ENCODE results near the gene PPP2R5A. TPM values are rescaled to one million over a fixed set of nuclear protein-coding genes. Genes with fewer than 3 reads are reported as not detected.

The PPP2R5A gene
- total RNA-seq, 1 experiment from 2014 or later, result 45.2 TPM

- BruUV-seq (replicated peaks), result no TSS peak
- intact Hi-C loops (cut with micrococcal nuclease; ENCODE audit: unreplicated experiment), result loop anchor here (5.0 kb wide), 2 partner anchors 75 to 205 kb away; no protein-coding TSS in a partner anchor
- no peak for DNase-seq
- TF ChIP-seq, protein P1, sequence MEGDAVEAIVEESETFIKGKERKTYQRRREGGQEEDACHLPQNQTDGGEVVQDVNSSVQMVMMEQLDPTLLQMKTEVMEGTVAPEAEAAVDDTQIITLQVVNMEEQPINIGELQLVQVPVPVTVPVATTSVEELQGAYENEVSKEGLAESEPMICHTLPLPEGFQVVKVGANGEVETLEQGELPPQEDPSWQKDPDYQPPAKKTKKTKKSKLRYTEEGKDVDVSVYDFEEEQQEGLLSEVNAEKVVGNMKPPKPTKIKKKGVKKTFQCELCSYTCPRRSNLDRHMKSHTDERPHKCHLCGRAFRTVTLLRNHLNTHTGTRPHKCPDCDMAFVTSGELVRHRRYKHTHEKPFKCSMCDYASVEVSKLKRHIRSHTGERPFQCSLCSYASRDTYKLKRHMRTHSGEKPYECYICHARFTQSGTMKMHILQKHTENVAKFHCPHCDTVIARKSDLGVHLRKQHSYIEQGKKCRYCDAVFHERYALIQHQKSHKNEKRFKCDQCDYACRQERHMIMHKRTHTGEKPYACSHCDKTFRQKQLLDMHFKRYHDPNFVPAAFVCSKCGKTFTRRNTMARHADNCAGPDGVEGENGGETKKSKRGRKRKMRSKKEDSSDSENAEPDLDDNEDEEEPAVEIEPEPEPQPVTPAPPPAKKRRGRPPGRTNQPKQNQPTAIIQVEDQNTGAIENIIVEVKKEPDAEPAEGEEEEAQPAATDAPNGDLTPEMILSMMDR (IDR thresholded peaks at IDR 0.05; ENCODE audit: unreplicated experiment), result no peak
- H3K27me3 Mint-ChIP-seq (ENCODE audit: unreplicated experiment), result no peaks in the 10 kb centered on the region
- no peaks in the 10 kb centered on the region for H3K9me3 Mint-ChIP-seq (ENCODE audit: low read depth, unreplicated experiment)
- CTCF ChIA-PET, result interaction anchor here (0.6 to 2.0 kb wide), 4 partner anchors 31 to 353 kb away, joined by 3 to 27 read pairs (median 4); no protein-coding TSS in a partner anchor
- peaks cover 5% of the 10 kb centered on the region for H3K36me3 Mint-ChIP-seq (ENCODE audit: insufficient read depth, unreplicated experiment)
- H3K27ac Mint-ChIP-seq (ENCODE audit: unreplicated experiment), result peak overlapping the region; percentile 32
- peaks cover 63% of the 10 kb centered on the region for H3K4me1 Mint-ChIP-seq (ENCODE audit: low read depth, unreplicated experiment)
- no peak overlapping the region for H3K4me3 Mint-ChIP-seq (ENCODE audit: low read depth, unreplicated experiment)
Observed at GRCh38 chr1:212292250-212293105, 7.3 kb downstream of the PPP2R5A start.

DNA sequence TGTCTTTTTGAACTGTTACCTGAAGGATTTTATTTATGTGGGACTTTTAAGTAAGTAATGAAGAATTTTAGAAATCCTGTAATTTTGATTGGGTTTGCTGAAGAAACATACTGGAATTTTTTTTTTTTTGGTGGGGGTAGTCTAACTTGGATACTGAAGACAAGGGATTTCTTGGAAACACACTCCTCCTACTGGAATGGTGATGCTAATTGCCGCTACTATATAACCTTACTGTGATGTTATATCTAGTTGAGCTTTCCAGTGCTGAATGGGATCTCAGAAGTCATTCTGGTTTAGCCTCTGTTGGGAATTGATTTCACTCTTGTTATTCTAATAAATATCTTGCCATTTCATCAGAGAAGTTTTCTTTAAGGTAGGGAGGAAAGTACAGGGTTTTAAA lies 8.4 kb downstream of the PPP2R5A start:
- Mint-ChIP-seq H3K4me3 (ENCODE audit: low read depth, unreplicated experiment) (no peak overlapping the region), H3K4me1 (ENCODE audit: low read depth, unreplicated experiment) (peaks cover 63% of the 10 kb centered on the region), H3K36me3 (ENCODE audit: insufficient read depth, unreplicated experiment) (no peaks in the 10 kb centered on the region), H3K27me3 (ENCODE audit: unreplicated experiment) (no peaks in the 10 kb centered on the region), H3K27ac (ENCODE audit: unreplicated experiment) (no peak overlapping the region), H3K9me3 (ENCODE audit: low read depth, unreplicated experiment) (no peaks in the 10 kb centered on the region)
- intact Hi-C loops (cut with micrococcal nuclease; ENCODE audit: unreplicated experiment), result loop anchor here (5.0 kb wide), 2 partner anchors 74 to 206 kb away; no protein-coding TSS in a partner anchor
- CTCF ChIA-PET, result interaction anchor here (0.7 to 2.0 kb wide), 4 partner anchors 17 to 223 kb away, joined by 3 to 27 read pairs (median 3); no protein-coding TSS in a partner anchor
- DNase-seq, result no peak
- BruUV-seq (replicated peaks), result no TSS peak
- TF ChIP-seq, protein P1 (IDR thresholded peaks at IDR 0.05; ENCODE audit: unreplicated experiment), result no peak

DNA sequence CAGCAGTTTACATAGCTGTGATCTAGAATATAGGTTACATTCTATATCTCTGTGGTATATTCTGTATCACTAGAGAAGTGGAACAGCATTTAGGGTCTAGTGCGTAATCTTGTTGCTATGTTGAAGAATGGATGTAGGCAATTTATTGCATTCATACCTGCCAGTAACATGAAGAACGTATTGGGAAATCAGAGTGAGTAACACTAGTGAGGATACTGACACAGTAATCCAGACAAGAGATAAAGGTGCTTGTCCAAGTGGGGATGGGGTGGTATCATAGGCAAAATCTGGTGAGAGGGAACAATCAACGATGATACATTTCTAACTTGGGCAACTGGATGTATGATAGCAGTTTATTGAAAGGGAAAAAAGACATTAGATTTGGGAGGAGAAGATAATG lies 9.8 kb downstream of the PPP2R5A start:
- H3K27me3 Mint-ChIP-seq (ENCODE audit: unreplicated experiment), result no peaks in the 10 kb centered on the region
- no peak overlapping the region for H3K27ac Mint-ChIP-seq (ENCODE audit: unreplicated experiment)
- intact Hi-C loops (cut with micrococcal nuclease; ENCODE audit: unreplicated experiment), result loop anchor here (5.0 kb wide), 2 partner anchors 72 to 208 kb away; no protein-coding TSS in a partner anchor
- H3K9me3 Mint-ChIP-seq (ENCODE audit: low read depth, unreplicated experiment), result no peaks in the 10 kb centered on the region
- H3K36me3 Mint-ChIP-seq (ENCODE audit: insufficient read depth, unreplicated experiment), result no peaks in the 10 kb centered on the region
- peaks cover 56% of the 10 kb centered on the region for H3K4me1 Mint-ChIP-seq (ENCODE audit: low read depth, unreplicated experiment)
- BruUV-seq (replicated peaks), result no TSS peak
- DNase-seq, result no peak
- CTCF ChIA-PET, result no interaction called here
- TF ChIP-seq, protein P1 (IDR thresholded peaks at IDR 0.05; ENCODE audit: unreplicated experiment), result no peak
- H3K4me3 Mint-ChIP-seq (ENCODE audit: low read depth, unreplicated experiment), result no peak overlapping the region

GRCh38 chr1:212295579-212295978 lies 10.4 kb downstream of the PPP2R5A start:
- BruUV-seq (replicated peaks), result no TSS peak
- no peak overlapping the region for H3K4me3 Mint-ChIP-seq (ENCODE audit: low read depth, unreplicated experiment)
- no peaks in the 10 kb centered on the region for H3K27me3 Mint-ChIP-seq (ENCODE audit: unreplicated experiment)
- H3K4me1 Mint-ChIP-seq (ENCODE audit: low read depth, unreplicated experiment), result peaks cover 51% of the 10 kb centered on the region
- DNase-seq, result no peak
- TF ChIP-seq, protein P1 (IDR thresholded peaks at IDR 0.05; ENCODE audit: unreplicated experiment), result no peak
- H3K27ac Mint-ChIP-seq (ENCODE audit: unreplicated experiment), result no peak overlapping the region
- no peaks in the 10 kb centered on the region for H3K9me3 Mint-ChIP-seq (ENCODE audit: low read depth, unreplicated experiment)
- H3K36me3 Mint-ChIP-seq (ENCODE audit: insufficient read depth, unreplicated experiment), result no peaks in the 10 kb centered on the region
- CTCF ChIA-PET, result no interaction called here
- intact Hi-C loops (cut with micrococcal nuclease; ENCODE audit: unreplicated experiment), result no loop called here

All from Calu3 (cell line).